HEK293T (cell line): ENCODE measurements around the gene E2F7.

ENCODE experiments used
- ARNT ChIP-seq: fragments of 450-650 bp; IDR thresholded peaks from 2 replicates; pipeline ENCODE4 v1.6.1; 2017; ENCODE audit warnings: mild to moderate bottlenecking
- SP1 ChIP-seq: fragments of 450-650 bp; IDR thresholded peaks from 2 replicates; pipeline ENCODE4 v1.6.1; 2017
- SUZ12 ChIP-seq: fragments of 450-650 bp; IDR thresholded peaks from 2 replicates; pipeline ENCODE4 v1.6.1; 2016; ENCODE audit warnings: mild to moderate bottlenecking
- TARDBP ChIP-seq: fragments of 450-650 bp; IDR thresholded peaks from 2 replicates; pipeline ENCODE4 v1.6.1; 2016

DNA sequence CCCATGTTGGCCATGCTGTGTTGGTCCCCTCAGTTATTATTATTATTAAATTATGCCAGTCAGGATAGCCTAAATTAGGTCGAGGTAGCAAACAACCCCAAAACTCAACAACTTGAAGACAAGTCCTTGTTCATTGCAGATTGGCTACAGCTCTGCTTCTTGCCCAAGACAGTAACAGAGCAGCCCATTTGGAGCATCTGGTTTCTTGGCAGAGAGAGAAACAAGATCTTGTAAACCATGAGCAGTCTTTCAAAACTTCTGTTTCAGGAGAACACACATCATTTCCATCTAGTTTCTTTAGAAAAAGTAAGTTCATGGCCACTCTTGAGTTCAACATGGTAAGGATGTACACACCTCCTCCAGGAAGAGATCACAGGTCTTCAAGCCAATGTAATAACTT is 52.3 kb downstream of the E2F7 start:
- TF ChIP-seq TARDBP (no peak), SP1 (no peak), SUZ12 (no peak), ARNT (no peak)
